Measurements from ENCODE around the gene VWF. TPM values are rescaled to one million over a fixed set of nuclear protein-coding genes. Genes with fewer than 3 reads are reported as not detected.

Gene VWF
- total and polyA plus RNA-seq, 2 of the 4 experiments (the other 2 are of a cell fraction) = under 0.01 to 0.09 TPM

- H2BK5ac ChIP-seq (ENCODE audit: low read depth, low read length, poor library complexity, severe bottlenecking) = no peak overlapping the region
- no peak overlapping the region for H3K23ac ChIP-seq (ENCODE audit: low read depth, low read length)
- peak overlapping the region; percentile 60 for H2AK9ac ChIP-seq (replicated peaks; ENCODE audit: low read depth, low read length, poor library complexity)
- H3K36me3 ChIP-seq (ENCODE audit: control insufficient read depth, insufficient read depth, low read length) = no peaks in the 10 kb centered on the region
- H2BK15ac ChIP-seq (ENCODE audit: low read depth, low read length) = peak overlapping the region; percentile 92
- H3K14ac ChIP-seq (replicated peaks; ENCODE audit: low read depth, low read length) = peak overlapping the region; percentile 72; the same call in 1 of the 2 replicates
- peak overlapping the region; percentile 71; the same call in 1 of the 2 replicates for H2AK5ac ChIP-seq (ENCODE audit: low read depth, low read length)
- TF ChIP-seq RFX5 (IDR thresholded peaks at IDR 0.05; ENCODE audit: low read depth, low read length) (no peak), MAZ (IDR thresholded peaks at IDR 0.05; ENCODE audit: borderline replicate concordance, low read depth, low read length) (no peak), USF2 (IDR thresholded peaks at IDR 0.05; ENCODE audit: low read depth, low read length) (no peak), MXI1 (IDR thresholded peaks at IDR 0.05; ENCODE audit: borderline replicate concordance, low read depth, low read length) (no peak), FOS (IDR thresholded peaks at IDR 0.05; ENCODE audit: low read depth, low read length) (no peak), BHLHE40 (IDR thresholded peaks at IDR 0.05; ENCODE audit: low read depth, low read length) (no peak), CHD1 (IDR thresholded peaks at IDR 0.05; ENCODE audit: low read depth, low read length) (no peak), SMC3 (IDR thresholded peaks at IDR 0.05; ENCODE audit: low read depth, low read length) (no peak)
- H2BK120ac ChIP-seq (ENCODE audit: low read depth, low read length) = peak overlapping the region; percentile 47
- no CpG with 5 or more reads among the region's 2 CpGs for WGBS, 2 experiments (ENCODE audit: extremely low coverage in 2 of 2, insufficient read length in 1 of 2)
- intact Hi-C loops (cut with micrococcal nuclease) (no loop called here), dilution Hi-C loops (cut with HindIII; ENCODE audit: low sequenced_read_pairs, unreplicated experiment) (no loop called here), in situ Hi-C loops (cut with MboI; ENCODE audit: low sequenced_read_pairs) (no loop called here)
- H3K27me3 ChIP-seq (ENCODE audit: control insufficient read depth, insufficient read depth, low read length) = no peaks in the 10 kb centered on the region
- peaks cover 32% of the 10 kb centered on the region for H3K9me1 ChIP-seq (ENCODE audit: insufficient read depth, low read length)
- H3K18ac ChIP-seq (ENCODE audit: low read depth, low read length) = no peak overlapping the region
- peak overlapping the region; percentile 76 for H3K4ac ChIP-seq (ENCODE audit: low read depth, low read length)
- no peak for ATAC-seq (ENCODE audit: low read depth)
- no peak overlapping the region for H3K4me2 ChIP-seq (ENCODE audit: low read depth, low read length)
- peak overlapping the region; percentile 56 for H2BK20ac ChIP-seq (ENCODE audit: low read depth, low read length)
- ChIA-PET CTCF (interaction anchor here (1.6 kb wide), 1 partner anchor 193 kb away, joined by 3 read pairs; no protein-coding TSS in a partner anchor), POLR2A (ENCODE audit: unreplicated experiment) (no interaction called here)
- peak overlapping the region in 1 of 2 experiments; percentile 70; a peak in 1 of 4 replicates for H4K8ac ChIP-seq (ENCODE audit: low read depth in 2 of 2, low read length in 2 of 2)
- BruUV-seq (replicated peaks) = no TSS peak
- no peak overlapping the region for H4K5ac ChIP-seq (ENCODE audit: low read depth, low read length)
- no peak overlapping the region for H3K9ac ChIP-seq (ENCODE audit: low read depth, low read length)
- peak overlapping the region; percentile 44; the same call in 1 of the 2 replicates for H4K91ac ChIP-seq (ENCODE audit: insufficient read depth, low read depth, low read length)
- no peak overlapping the region for H3K4me3 ChIP-seq (ENCODE audit: insufficient read depth, low read depth, low read length)
- H3K9me3 ChIP-seq (ENCODE audit: control insufficient read depth, insufficient read depth, low read length) = no peaks in the 10 kb centered on the region
- H3K27ac ChIP-seq (ENCODE audit: insufficient read depth, low read length) = no peak overlapping the region
- H3K79me1 ChIP-seq (ENCODE audit: low read depth in 1 of 2, low read length in 2 of 2) = no peaks in the 10 kb centered on the region
- no peak for DNase-seq
- peaks cover 30% of the 10 kb centered on the region for H3K4me1 ChIP-seq (ENCODE audit: control insufficient read depth, insufficient read depth, low read length)
- H2AFZ ChIP-seq (replicated peaks; ENCODE audit: low read length, poor library complexity) = peak overlapping the region; percentile 68
- no peaks in the 10 kb centered on the region for H4K20me1 ChIP-seq (ENCODE audit: insufficient read depth, low read length)
- H3K56ac ChIP-seq (ENCODE audit: extremely low read depth, insufficient read depth, low read length) = no peak overlapping the region
These were observed 38.2 kb downstream of the VWF start for GRCh38 chr12:6086316-6086715.

Measured in IMR-90 (cell line).